Effector memory CD4-positive, alpha-beta T cell (primary cell): ENCODE measurements around the gene IP6K2.
"Not testable (repeated sequence)": the region's sequence is repeated elsewhere in the genome, so short reads cannot be mapped to it uniquely, and the experiment has no call there.

Experiments
- DNase-seq, 3 donors: peaks; one replicate each; pipeline ENCODE4 v3.0.0-alpha.2; 2020
- H3K27ac ChIP-seq: 2 replicates; pipeline ENCODE4 v1.7.0; 2013; ENCODE audit warnings: mild to moderate bottlenecking, low read length, moderate library complexity; ENCODE audit not compliant: insufficient read depth, poor library complexity, severe bottlenecking
- H3K27me3 ChIP-seq: replicated peaks from 2 replicates; pipeline ENCODE4 v1.7.0; 2013; ENCODE audit warnings: mild to moderate bottlenecking, low read length; ENCODE audit not compliant: insufficient read depth, control insufficient read depth, poor library complexity, severe bottlenecking
- H3K36me3 ChIP-seq: 2 replicates; pipeline ENCODE4 v1.7.0; 2013; ENCODE audit warnings: mild to moderate bottlenecking, low read length, moderate library complexity; ENCODE audit not compliant: control insufficient read depth, insufficient read depth
- H3K4me1 ChIP-seq: 2 replicates; pipeline ENCODE4 v1.7.0; 2013; ENCODE audit warnings: low read length, mild to moderate bottlenecking; ENCODE audit not compliant: control insufficient read depth, insufficient read depth, poor library complexity, severe bottlenecking
- H3K4me3 ChIP-seq: 2 replicates; pipeline ENCODE4 v1.7.0; 2013; ENCODE audit warnings: low read length, low read depth, mild to moderate bottlenecking; ENCODE audit not compliant: insufficient read depth, poor library complexity, severe bottlenecking
- H3K9me3 ChIP-seq: 2 replicates; pipeline ENCODE4 v1.7.0; 2013; ENCODE audit warnings: mild to moderate bottlenecking, low read length, moderate library complexity; ENCODE audit not compliant: control insufficient read depth

The IP6K2 gene

DNA sequence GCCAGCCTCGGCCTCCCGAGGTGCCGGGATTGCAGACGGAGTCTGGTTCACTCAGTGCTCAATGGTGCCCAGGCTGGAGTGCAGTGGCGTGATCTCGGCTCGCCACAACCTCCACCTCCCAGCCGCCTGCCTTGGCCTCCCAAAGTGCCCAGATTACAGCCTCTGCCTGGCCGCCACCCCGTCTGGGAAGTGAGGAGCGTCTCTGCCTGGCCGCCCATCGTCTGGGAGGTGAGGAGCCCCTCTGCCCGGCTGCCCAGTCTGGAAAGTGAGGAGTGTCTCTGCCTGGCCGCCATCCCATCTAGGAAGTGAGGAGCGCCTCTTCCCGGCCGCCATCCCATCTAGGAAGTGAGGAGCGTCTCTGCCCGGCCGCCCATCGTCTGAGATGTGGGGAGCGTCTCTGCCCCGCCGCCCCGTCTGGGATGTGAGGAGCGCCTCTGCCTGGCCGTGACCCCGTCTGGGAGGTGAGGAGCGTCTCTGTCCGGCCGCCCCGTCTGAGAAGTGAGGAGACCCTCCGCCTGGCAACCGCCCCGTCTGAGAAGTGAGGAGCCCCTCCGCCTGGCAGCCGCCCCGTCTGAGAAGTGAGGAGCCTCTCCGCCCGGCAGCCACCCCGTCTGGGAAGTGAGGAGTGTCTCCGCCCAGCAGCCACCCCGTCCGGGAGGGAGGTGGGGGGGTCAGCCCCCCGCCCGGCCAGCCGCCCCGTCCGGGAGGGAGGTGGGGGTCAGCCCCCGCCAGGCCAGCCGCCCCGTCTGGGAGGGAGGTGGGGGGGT lies 16.9 kb upstream of the IP6K2 start:
- not testable (repeated sequence) for DNase-seq, H3K27ac ChIP-seq, H3K4me3 ChIP-seq, H3K36me3 ChIP-seq, H3K4me1 ChIP-seq, H3K27me3 ChIP-seq, H3K9me3 ChIP-seq

DNA sequence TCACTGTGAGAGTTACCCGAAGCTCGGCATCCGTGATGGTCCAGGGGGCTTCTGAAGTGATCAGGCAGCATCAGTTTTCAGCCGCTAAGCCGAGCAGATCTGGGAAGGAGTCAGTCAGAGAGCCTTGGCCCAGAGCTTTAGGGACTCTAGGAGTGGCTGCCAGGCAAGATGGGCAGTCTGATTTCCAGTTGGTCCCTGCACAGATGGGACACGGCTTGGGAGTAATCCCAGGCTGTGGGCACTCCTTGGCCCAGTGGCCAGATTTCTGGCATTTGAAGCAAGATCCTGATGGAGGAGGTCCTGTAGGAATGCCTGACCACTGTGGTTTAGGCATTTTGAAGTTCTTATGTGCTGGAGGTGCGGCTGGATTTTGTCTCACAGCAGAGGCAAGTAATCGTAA lies 10.5 kb upstream of the IP6K2 start:
- Histone ChIP-seq H3K9me3 (no peaks in the 10 kb centered on the region), H3K4me1 (no peaks in the 10 kb centered on the region), H3K36me3 (no peaks in the 10 kb centered on the region), H3K27me3 (no peaks in the 10 kb centered on the region), H3K4me3 (no peak overlapping the region), H3K27ac (no peak overlapping the region)
- DNase-seq = no peak

DNA sequence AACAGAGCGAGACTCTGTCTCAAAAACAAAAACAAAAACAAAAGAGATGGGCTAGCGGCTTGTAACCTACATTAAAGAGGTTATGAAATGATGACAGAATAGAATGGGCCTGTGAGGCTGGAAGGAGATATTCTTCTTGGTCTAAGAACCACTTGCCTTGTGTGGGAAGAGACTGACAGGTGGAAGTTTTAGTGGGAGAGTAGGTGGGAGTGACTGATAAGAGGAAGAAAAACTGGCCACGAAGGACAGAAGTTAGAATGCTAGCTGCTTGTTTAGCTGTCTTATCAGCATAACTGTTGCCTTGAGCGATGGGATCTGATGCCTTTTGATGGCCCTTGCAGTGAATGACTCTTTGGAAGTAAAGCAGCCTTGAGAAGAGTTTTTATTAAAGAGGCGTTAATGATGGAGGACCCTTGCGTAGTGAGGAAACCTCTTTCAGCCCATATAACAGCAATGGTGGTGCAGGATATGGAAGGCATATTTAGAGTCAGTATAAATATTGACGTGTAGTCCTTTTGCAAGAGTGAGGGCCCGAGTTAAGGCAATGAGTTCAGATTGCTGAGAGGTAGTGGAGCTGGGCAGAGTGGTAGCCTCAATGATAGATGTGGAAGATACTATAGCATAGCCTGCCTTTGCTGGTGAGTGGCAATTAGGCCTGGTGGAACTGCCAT lies 8.3 kb upstream of the IP6K2 start:
- not testable (repeated sequence) for H3K27me3 ChIP-seq, DNase-seq, H3K4me3 ChIP-seq, H3K9me3 ChIP-seq, H3K36me3 ChIP-seq, H3K27ac ChIP-seq, H3K4me1 ChIP-seq

DNA sequence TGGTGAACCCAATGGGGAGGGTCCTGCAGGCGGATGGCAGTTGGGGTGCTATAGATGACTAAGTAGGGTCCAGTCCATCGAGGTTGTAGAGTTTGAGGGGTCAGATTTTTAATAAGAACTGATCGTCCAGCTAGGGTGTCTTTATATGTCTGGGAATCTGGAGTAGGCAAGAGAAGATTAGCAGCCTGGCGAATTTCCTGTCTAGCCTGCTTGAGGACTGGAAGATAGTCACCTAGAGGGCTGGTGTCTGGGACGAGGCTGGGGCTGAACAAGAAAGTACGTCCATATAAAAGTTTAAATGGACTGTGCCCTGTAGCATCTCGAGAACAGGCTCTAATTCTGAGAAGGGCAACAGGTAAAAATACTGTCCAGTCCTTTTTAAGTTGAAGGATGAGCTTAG lies 6.7 kb upstream of the IP6K2 start:
- H3K27ac ChIP-seq = no peak overlapping the region
- DNase-seq = no peak

DNA sequence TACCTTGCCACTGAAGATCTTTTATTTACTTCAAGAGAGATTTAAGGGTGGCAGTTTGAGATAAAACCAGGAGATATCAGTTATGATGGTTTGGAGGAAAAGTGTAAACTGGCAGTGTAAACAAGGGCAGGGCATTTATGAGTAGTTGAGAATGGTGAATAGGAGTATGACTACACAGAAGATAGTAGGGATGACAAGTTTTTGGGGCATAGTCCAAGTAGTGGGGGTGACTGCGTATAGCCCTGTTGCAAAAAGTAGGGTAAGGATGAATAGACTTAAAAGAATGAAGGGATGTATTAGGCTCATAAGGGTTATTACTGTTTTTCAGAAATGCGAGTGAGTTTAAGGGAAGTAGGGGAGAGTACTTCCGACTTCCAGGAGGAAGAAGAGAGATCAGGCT lies 6.3 kb upstream of the IP6K2 start:
- DNase-seq, H3K9me3 ChIP-seq, H3K4me1 ChIP-seq, H3K27me3 ChIP-seq, H3K27ac ChIP-seq, H3K36me3 ChIP-seq, H3K4me3 ChIP-seq: not testable (repeated sequence)

More for the DNA sequence above, 6.7 kb upstream of the IP6K2 start:
- H3K4me3 ChIP-seq = no peak overlapping the region
- H3K36me3 ChIP-seq = no peaks in the 10 kb centered on the region
- H3K4me1 ChIP-seq = no peaks in the 10 kb centered on the region
- H3K9me3 ChIP-seq = no peaks in the 10 kb centered on the region
- H3K27me3 ChIP-seq = no peaks in the 10 kb centered on the region

DNA sequence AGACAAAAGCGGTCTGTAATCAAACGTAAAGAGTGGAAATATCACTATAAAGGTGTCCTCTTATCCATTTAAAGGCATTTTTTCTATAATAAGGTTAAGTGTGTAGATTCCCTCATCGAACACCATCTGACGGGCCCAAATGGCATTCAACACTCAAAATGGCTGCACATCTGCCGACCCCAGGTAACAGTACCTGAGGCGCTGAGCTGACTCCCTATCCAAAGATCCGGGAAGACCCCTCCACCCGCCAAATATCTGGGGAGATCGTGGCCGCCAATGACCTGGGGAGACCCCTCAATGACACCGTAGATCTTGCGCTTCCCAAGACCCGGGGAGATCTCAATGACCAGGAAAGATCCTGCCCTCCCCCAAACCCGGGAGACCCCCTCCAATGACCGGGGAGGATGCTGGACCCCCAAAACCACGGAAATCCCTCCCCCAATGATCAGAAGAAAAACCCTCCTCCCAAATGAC lies 476 bp downstream of the IP6K2 start:
- H3K4me1 ChIP-seq = peaks cover 17% of the 10 kb centered on the region
- DNase-seq = peak in 1 of 3 donors; percentile 1

DNA sequence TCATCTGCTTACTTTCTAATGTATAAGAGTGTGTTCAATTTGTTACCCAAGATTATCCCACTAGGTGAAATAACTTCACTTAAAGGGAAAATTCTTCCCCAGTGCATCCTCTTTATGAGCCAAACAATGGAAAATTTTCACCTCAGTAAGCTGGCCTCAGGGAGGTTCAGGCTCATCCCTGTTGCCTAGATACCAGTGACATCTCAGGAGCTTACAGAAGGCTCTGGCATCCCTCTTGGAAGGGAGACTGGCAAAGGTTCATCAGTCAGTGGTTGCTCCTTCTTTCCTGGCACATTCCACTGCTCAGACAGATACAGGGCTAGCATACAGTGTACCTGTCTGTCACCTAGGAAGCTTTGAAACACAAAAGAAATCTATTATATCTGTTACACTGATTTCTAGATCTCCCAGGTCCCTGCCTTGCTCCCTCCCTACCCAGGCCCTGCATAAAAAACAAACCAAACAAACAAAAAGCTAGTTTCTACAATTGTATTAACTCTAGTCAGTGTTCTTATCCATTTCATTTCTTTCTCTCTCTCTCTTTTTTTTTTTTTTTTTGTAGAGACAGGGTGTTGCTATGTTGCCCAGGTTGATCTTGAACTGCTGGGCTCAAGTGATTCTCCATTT lies 1.7 kb downstream of the IP6K2 start:
- Histone ChIP-seq H3K4me3 (no peak overlapping the region), H3K27me3 (no peaks in the 10 kb centered on the region), H3K4me1 (peaks cover 17% of the 10 kb centered on the region), H3K9me3 (no peaks in the 10 kb centered on the region), H3K36me3 (peaks cover 7% of the 10 kb centered on the region), H3K27ac (no peak overlapping the region)
- no peak for DNase-seq

More for the DNA sequence above, 476 bp downstream of the IP6K2 start:
- Histone ChIP-seq H3K9me3 (no peaks in the 10 kb centered on the region), H3K27me3 (no peaks in the 10 kb centered on the region), H3K4me3 (peak overlapping the region; percentile 98), H3K27ac (peak overlapping the region; percentile 90), H3K36me3 (peaks cover 7% of the 10 kb centered on the region)

DNA sequence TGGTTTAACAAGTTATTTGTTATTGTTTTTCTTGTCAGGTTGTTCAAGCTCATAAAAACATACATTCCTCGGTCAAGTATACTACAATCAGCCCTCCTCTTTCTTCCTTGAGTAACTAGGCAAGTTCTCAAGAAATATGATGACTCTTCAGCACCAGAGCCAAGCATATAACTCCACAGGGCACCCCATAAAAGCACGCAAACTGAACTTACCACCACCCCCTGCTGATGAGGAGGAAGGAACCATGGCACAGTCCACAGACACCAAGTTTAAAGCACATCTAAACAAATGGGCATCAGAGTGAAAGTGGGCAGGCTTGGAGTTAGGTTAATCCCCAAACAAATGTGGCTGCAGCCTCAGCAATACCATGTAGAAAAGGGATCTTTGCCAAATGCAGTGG lies 5.3 kb downstream of the IP6K2 start:
- no peaks in the 10 kb centered on the region for H3K9me3 ChIP-seq
- H3K27me3 ChIP-seq = no peaks in the 10 kb centered on the region
- H3K4me1 ChIP-seq = peaks cover 20% of the 10 kb centered on the region
- no peak for DNase-seq
- H3K36me3 ChIP-seq = peaks cover 22% of the 10 kb centered on the region
- no peak overlapping the region for H3K27ac ChIP-seq
- no peak overlapping the region for H3K4me3 ChIP-seq

DNA sequence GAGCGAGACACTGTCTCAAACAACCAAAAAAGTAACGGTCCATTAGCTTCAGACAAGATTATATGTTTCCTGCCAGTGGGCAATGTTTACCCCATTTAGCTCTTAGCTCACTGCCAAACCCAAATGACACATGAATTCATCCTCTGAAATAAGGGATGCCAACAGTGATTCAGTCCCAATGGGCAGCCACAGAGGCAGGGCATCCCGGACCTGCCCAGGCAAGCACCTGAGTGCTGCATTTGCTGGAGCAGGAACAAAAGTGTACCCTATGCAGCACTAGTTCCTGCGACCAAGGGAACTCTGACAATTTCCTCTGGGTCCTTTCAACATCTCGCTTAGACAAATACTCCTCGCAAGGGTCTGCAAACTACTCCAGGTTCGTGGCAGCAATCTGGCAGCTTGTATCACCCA lies 8.0 kb downstream of the IP6K2 start:
- Histone ChIP-seq H3K27me3 (no peaks in the 10 kb centered on the region), H3K27ac (no peak overlapping the region), H3K9me3 (no peaks in the 10 kb centered on the region), H3K36me3 (peaks cover 22% of the 10 kb centered on the region), H3K4me3 (no peak overlapping the region), H3K4me1 (peaks cover 8% of the 10 kb centered on the region)
- no peak for DNase-seq

DNA sequence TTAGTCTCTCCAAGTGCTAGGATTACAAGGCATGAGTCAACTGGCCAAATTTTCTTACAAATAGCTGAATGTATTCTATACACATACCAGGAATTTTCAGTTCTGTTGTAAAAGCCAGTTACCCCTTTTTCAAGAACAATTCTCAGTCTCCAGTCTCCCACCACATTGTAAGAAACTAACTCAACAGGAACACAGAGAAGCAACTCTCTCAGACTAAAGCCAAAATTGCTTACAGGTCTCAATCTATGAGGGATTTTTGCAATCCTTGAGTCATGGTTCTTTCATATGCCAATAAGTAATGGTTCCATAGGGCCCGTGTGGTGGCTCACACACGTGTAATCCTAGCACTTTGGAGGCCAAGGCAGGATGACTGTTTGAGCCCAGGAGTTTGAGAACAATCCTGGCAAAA lies 8.5 kb downstream of the IP6K2 start:
- H3K4me3 ChIP-seq = no peak overlapping the region
- H3K27ac ChIP-seq = no peak overlapping the region
- no peaks in the 10 kb centered on the region for H3K9me3 ChIP-seq
- peaks cover 22% of the 10 kb centered on the region for H3K36me3 ChIP-seq
- H3K27me3 ChIP-seq = no peaks in the 10 kb centered on the region
- DNase-seq = no peak
- H3K4me1 ChIP-seq = peaks cover 7% of the 10 kb centered on the region
